Ishikawa (cell line): ENCODE measurements around the gene ECEL1.

Source experiments
- CEBPB ChIP-seq: IDR thresholded peaks from 2 replicates; pipeline ENCODE4 v1.6.1; 2012
- CREB1 ChIP-seq: IDR thresholded peaks from 2 replicates; pipeline ENCODE4 v1.6.1; 2012; ENCODE audit warnings: low read depth
- EGR1 ChIP-seq: IDR thresholded peaks from 2 replicates; pipeline ENCODE4 v1.6.1; 2012
- EP300 ChIP-seq: IDR thresholded peaks from 2 replicates; pipeline ENCODE4 v1.6.1; 2012; ENCODE audit warnings: borderline replicate concordance
- FOXM1 ChIP-seq: IDR thresholded peaks from 2 replicates; pipeline ENCODE4 v1.6.1; 2012; ENCODE audit warnings: low read depth, borderline replicate concordance
- MAX ChIP-seq: IDR thresholded peaks from 2 replicates; pipeline ENCODE4 v1.6.1; 2012
- NFIC ChIP-seq: IDR thresholded peaks from 2 replicates; pipeline ENCODE4 v1.6.1; 2012
- RAD21 ChIP-seq: IDR thresholded peaks from 2 replicates; pipeline ENCODE4 v1.6.1; 2012; ENCODE audit warnings: low read depth
- REST ChIP-seq: IDR thresholded peaks from 2 replicates; pipeline ENCODE4 v1.6.1; 2012; ENCODE audit warnings: low read depth, mild to moderate bottlenecking
- TAF1 ChIP-seq: IDR thresholded peaks from 2 replicates; pipeline ENCODE4 v1.6.1; 2012; ENCODE audit warnings: low read depth, mild to moderate bottlenecking
- TCF12 ChIP-seq: IDR thresholded peaks from 2 replicates; pipeline ENCODE4 v1.6.1; 2012; ENCODE audit warnings: low read depth
- TEAD4 ChIP-seq: IDR thresholded peaks from 2 replicates; pipeline ENCODE4 v1.6.1; 2012
- USF1 ChIP-seq: IDR thresholded peaks from 2 replicates; pipeline ENCODE4 v1.6.1; 2012
- YY1 ChIP-seq: IDR thresholded peaks from 2 replicates; pipeline ENCODE4 v1.6.1; 2012; ENCODE audit warnings: low read depth
- ZBTB7A ChIP-seq: IDR thresholded peaks from 2 replicates; pipeline ENCODE4 v1.6.1; 2012; ENCODE audit warnings: low read depth

ECEL1 gene

GRCh38 chr2:232496501-232497270 is 9.1 kb upstream of the ECEL1 start:
- no peak for TF ChIP-seq NFIC
- no peak for TF ChIP-seq TAF1
- no peak for TF ChIP-seq FOXM1
- TF ChIP-seq ZBTB7A, result no peak
- TF ChIP-seq EP300, result no peak
- TF ChIP-seq YY1, result no peak
- TF ChIP-seq TCF12, result no peak
- no peak for TF ChIP-seq CEBPB
- no peak for TF ChIP-seq REST
- TF ChIP-seq CREB1, result no peak
- no peak for TF ChIP-seq USF1
- TF ChIP-seq TEAD4, result no peak

GRCh38 chr2:232495292-232495691 is 7.7 kb upstream of the ECEL1 start:
- TF ChIP-seq TEAD4 (no peak), ZBTB7A (no peak), RAD21 (no peak)

GRCh38 chr2:232494542-232494941 is 6.9 kb upstream of the ECEL1 start:
- no peak for TF ChIP-seq EP300
- TF ChIP-seq ZBTB7A, result no peak
- TF ChIP-seq CEBPB, result no peak
- no peak for TF ChIP-seq MAX
- TF ChIP-seq NFIC, result no peak
- TF ChIP-seq EGR1, result no peak
- TF ChIP-seq YY1, result no peak
- no peak for TF ChIP-seq USF1
- no peak for TF ChIP-seq TCF12
- TF ChIP-seq REST, result no peak

- no peak for TF ChIP-seq USF1
- TF ChIP-seq NFIC, result no peak
- no peak for TF ChIP-seq TCF12
- TF ChIP-seq YY1, result no peak
- TF ChIP-seq CEBPB, result no peak
- no peak for TF ChIP-seq EP300
- TF ChIP-seq ZBTB7A, result no peak
- no peak for TF ChIP-seq EGR1
- TF ChIP-seq REST, result no peak
- no peak for TF ChIP-seq TAF1
- no peak for TF ChIP-seq TEAD4
- TF ChIP-seq MAX, result no peak
- no peak for TF ChIP-seq RAD21
- no peak for TF ChIP-seq FOXM1
- TF ChIP-seq CREB1, result no peak
These were observed 6.3 kb upstream of the ECEL1 start for GRCh38 chr2:232493701-232494474.
